Stimulated activated CD4-positive, alpha-beta T cell treated with anti-CD3 and anti-CD28 coated beads, Interleukin-12 subunit alpha, Interleukin-12 subunit beta, amount 100 ng/mL, for 48 hours (primary cell): ENCODE measurements around the gene ZNF385A.
"Not testable (repeated sequence)": the region's sequence is repeated elsewhere in the genome, so short reads cannot be mapped to it uniquely, and the experiment has no call there.

ENCODE experiments used
- DNase-seq, 3 donors: peaks; one replicate each; pipeline ENCODE4 v3.0.0-alpha.2; 2020; ENCODE audit warnings: low read depth in 2 of 3, low spot score in 1 of 3

Gene ZNF385A

GRCh38 chr12:54358191-54358944 is 26.2 kb downstream of the ZNF385A start:
- no peak for DNase-seq

- no peak for DNase-seq
Measured at GRCh38 chr12:54357506-54358190, 26.9 kb downstream of the ZNF385A start.

- DNase-seq, result no peak
Measured at GRCh38 chr12:54356951-54357356, 27.6 kb downstream of the ZNF385A start.

- DNase-seq, result no peak
Measured at GRCh38 chr12:54356228-54356627, 28.3 kb downstream of the ZNF385A start.

- no peak for DNase-seq
Measured at GRCh38 chr12:54355104-54355815, 29.3 kb downstream of the ZNF385A start.

GRCh38 chr12:54354271-54354670 is 30.3 kb downstream of the ZNF385A start:
- DNase-seq, result not testable (repeated sequence)

GRCh38 chr12:54352891-54353874 is 31.4 kb downstream of the ZNF385A start:
- no peak for DNase-seq

- no peak for DNase-seq
Measured at GRCh38 chr12:54352022-54352531, 32.5 kb downstream of the ZNF385A start.

GRCh38 chr12:54351341-54351740 is 33.2 kb downstream of the ZNF385A start:
- no peak for DNase-seq

GRCh38 chr12:54350743-54351142 is 33.8 kb downstream of the ZNF385A start:
- no peak for DNase-seq

- no peak for DNase-seq
Measured at GRCh38 chr12:54349679-54350078, 34.9 kb downstream of the ZNF385A start.

GRCh38 chr12:54349036-54349435 is 35.5 kb downstream of the ZNF385A start:
- DNase-seq, result no peak

- no peak for DNase-seq
Measured at GRCh38 chr12:54341378-54342300, 42.9 kb downstream of the ZNF385A start.

GRCh38 chr12:54340846-54341245 is 43.7 kb downstream of the ZNF385A start:
- no peak for DNase-seq

- no peak for DNase-seq
Measured at GRCh38 chr12:54338698-54339296, 45.7 kb downstream of the ZNF385A start.

- DNase-seq, result no peak
Measured at GRCh38 chr12:54337854-54338650, 46.5 kb downstream of the ZNF385A start.

GRCh38 chr12:54337280-54337842 is 47.2 kb downstream of the ZNF385A start:
- no peak for DNase-seq
